H1 (cell line): ENCODE results near the gene CTU1. TPM values are rescaled to one million over a fixed set of nuclear protein-coding genes. Genes with fewer than 3 reads are reported as not detected.

ENCODE experiments used
- BCL11A ChIP-seq, 2 experiments: IDR thresholded peaks; one replicate each; pipeline ENCODE4 v1.6.1; 2011; ENCODE audit warnings: low read depth in 2 of 2, low read length in 2 of 2, mild to moderate bottlenecking in 2 of 2
- CEBPB ChIP-seq: IDR thresholded peaks from 2 replicates; pipeline ENCODE4 v1.6.1; 2012; ENCODE audit warnings: low read depth, low read length
- HDAC2 ChIP-seq, 2 experiments: fragments of 300-600 bp in 1 of 2; sonication (generic) in 1 of 2; IDR thresholded peaks; 2 replicates each; pipeline ENCODE4 v1.6.1; 2011 to 2012; ENCODE audit warnings: low read depth in 2 of 2, low read length in 2 of 2, mild to moderate bottlenecking in 2 of 2, moderate library complexity in 2 of 2, borderline replicate concordance in 1 of 2, inconsistent platforms in 1 of 2
- polyA plus RNA-seq, 7 experiments: library from polyadenylated mRNA; depleted of rRNA in 3 of 7; stranded (reverse) in 5 of 7; unstranded in 2 of 7; fragments of >200 nt in 5 of 7; fragments of 200-250 nt in 2 of 7; gene quantifications; 1 replicate in 5 of 7; 2 replicates in 1 of 7; 4 replicates in 1 of 7; pipeline versions ENCODE4 v1.2.1 to v1.2.3, GENCODE V29; 2011 to 2013; ENCODE audit warnings: missing spikeins in 2 of 7, mixed read lengths in 2 of 7
- total RNA-seq: library from RNA; stranded (reverse); fragmentation: NEBNext Ultra II Directional; extraction: Animal tissue kit (Norgen Biotek cat#: 25700); gene quantifications from 2 replicates; pipeline ENCODE4 v1.2.1, GENCODE V29; 2021
- TF ChIP-seq, protein P1 (sequence below): fragments of 300-600 bp; sonication (generic); IDR thresholded peaks from 2 replicates; pipeline ENCODE4 v1.7.1; 2012; ENCODE audit warnings: low read length, moderate library complexity, mild to moderate bottlenecking, inconsistent platforms; ENCODE audit not compliant: insufficient replicate concordance
- TF ChIP-seq, protein P2 (sequence below): IDR thresholded peaks from 2 replicates; pipeline ENCODE4 v1.6.1; 2012; ENCODE audit warnings: low read length, inconsistent platforms

CTU1 gene
- total and polyA plus RNA-seq, 2 of the 8 experiments (the other 6 are each of a cell fraction or from before 2014, with no cell fraction given) = 4.6 to 7.2 TPM

DNA sequence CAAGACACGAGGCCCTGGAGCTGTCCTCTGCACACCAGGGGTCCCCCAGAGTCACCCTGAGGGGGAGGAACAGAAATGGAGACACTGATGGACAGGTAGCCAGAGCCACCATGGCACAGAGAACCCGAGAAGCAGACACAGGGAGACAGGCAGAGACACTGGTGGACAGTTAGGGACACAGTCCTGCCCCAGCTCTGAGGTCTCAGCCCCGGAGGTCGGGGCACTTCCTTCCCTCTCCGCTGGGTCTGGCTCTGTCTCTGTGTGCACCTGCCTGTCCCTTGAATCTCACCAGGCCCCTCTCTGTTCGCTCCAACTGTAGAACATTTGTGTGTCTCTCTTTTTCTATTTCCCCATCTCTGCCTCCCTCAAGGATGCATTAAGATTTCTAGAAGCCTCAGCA lies 30.1 kb downstream of the CTU1 start (continued):
- TF ChIP-seq, protein P1, sequence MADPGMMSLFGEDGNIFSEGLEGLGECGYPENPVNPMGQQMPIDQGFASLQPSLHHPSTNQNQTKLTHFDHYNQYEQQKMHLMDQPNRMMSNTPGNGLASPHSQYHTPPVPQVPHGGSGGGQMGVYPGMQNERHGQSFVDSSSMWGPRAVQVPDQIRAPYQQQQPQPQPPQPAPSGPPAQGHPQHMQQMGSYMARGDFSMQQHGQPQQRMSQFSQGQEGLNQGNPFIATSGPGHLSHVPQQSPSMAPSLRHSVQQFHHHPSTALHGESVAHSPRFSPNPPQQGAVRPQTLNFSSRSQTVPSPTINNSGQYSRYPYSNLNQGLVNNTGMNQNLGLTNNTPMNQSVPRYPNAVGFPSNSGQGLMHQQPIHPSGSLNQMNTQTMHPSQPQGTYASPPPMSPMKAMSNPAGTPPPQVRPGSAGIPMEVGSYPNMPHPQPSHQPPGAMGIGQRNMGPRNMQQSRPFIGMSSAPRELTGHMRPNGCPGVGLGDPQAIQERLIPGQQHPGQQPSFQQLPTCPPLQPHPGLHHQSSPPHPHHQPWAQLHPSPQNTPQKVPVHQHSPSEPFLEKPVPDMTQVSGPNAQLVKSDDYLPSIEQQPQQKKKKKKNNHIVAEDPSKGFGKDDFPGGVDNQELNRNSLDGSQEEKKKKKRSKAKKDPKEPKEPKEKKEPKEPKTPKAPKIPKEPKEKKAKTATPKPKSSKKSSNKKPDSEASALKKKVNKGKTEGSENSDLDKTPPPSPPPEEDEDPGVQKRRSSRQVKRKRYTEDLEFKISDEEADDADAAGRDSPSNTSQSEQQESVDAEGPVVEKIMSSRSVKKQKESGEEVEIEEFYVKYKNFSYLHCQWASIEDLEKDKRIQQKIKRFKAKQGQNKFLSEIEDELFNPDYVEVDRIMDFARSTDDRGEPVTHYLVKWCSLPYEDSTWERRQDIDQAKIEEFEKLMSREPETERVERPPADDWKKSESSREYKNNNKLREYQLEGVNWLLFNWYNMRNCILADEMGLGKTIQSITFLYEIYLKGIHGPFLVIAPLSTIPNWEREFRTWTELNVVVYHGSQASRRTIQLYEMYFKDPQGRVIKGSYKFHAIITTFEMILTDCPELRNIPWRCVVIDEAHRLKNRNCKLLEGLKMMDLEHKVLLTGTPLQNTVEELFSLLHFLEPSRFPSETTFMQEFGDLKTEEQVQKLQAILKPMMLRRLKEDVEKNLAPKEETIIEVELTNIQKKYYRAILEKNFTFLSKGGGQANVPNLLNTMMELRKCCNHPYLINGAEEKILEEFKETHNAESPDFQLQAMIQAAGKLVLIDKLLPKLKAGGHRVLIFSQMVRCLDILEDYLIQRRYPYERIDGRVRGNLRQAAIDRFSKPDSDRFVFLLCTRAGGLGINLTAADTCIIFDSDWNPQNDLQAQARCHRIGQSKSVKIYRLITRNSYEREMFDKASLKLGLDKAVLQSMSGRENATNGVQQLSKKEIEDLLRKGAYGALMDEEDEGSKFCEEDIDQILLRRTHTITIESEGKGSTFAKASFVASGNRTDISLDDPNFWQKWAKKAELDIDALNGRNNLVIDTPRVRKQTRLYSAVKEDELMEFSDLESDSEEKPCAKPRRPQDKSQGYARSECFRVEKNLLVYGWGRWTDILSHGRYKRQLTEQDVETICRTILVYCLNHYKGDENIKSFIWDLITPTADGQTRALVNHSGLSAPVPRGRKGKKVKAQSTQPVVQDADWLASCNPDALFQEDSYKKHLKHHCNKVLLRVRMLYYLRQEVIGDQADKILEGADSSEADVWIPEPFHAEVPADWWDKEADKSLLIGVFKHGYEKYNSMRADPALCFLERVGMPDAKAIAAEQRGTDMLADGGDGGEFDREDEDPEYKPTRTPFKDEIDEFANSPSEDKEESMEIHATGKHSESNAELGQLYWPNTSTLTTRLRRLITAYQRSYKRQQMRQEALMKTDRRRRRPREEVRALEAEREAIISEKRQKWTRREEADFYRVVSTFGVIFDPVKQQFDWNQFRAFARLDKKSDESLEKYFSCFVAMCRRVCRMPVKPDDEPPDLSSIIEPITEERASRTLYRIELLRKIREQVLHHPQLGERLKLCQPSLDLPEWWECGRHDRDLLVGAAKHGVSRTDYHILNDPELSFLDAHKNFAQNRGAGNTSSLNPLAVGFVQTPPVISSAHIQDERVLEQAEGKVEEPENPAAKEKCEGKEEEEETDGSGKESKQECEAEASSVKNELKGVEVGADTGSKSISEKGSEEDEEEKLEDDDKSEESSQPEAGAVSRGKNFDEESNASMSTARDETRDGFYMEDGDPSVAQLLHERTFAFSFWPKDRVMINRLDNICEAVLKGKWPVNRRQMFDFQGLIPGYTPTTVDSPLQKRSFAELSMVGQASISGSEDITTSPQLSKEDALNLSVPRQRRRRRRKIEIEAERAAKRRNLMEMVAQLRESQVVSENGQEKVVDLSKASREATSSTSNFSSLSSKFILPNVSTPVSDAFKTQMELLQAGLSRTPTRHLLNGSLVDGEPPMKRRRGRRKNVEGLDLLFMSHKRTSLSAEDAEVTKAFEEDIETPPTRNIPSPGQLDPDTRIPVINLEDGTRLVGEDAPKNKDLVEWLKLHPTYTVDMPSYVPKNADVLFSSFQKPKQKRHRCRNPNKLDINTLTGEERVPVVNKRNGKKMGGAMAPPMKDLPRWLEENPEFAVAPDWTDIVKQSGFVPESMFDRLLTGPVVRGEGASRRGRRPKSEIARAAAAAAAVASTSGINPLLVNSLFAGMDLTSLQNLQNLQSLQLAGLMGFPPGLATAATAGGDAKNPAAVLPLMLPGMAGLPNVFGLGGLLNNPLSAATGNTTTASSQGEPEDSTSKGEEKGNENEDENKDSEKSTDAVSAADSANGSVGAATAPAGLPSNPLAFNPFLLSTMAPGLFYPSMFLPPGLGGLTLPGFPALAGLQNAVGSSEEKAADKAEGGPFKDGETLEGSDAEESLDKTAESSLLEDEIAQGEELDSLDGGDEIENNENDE = no peak
- TF ChIP-seq, protein P2, sequence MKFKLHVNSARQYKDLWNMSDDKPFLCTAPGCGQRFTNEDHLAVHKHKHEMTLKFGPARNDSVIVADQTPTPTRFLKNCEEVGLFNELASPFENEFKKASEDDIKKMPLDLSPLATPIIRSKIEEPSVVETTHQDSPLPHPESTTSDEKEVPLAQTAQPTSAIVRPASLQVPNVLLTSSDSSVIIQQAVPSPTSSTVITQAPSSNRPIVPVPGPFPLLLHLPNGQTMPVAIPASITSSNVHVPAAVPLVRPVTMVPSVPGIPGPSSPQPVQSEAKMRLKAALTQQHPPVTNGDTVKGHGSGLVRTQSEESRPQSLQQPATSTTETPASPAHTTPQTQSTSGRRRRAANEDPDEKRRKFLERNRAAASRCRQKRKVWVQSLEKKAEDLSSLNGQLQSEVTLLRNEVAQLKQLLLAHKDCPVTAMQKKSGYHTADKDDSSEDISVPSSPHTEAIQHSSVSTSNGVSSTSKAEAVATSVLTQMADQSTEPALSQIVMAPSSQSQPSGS = no peak
- no peak for TF ChIP-seq HDAC2 (IDR thresholded peaks at IDR 0.05; ENCODE audit: borderline replicate concordance in 1 of 2, low read depth in 2 of 2, low read length in 2 of 2)
- TF ChIP-seq CEBPB = no peak
- no peak for TF ChIP-seq BCL11A (IDR thresholded peaks at IDR 0.05; ENCODE audit: low read depth in 2 of 2, low read length in 2 of 2)
